Breast epithelium (tissue), 4 donors: ENCODE results near the gene NSFL1C. TPM values are rescaled to one million over a fixed set of nuclear protein-coding genes. Genes with fewer than 3 reads are reported as not detected.

Source experiments
- DNase-seq, 2 donors: peaks; one replicate each; pipeline ENCODE4 v3.0.0-alpha.2; 2019; ENCODE audit warnings: low spot score in 2 of 2
- H3K27ac ChIP-seq, 2 donors: fragments of 200-600 bp; sonication (generic) in 1 of 2; one replicate each; pipeline ENCODE4 v1.5.1; 2016 to 2019; ENCODE audit warnings: mild to moderate bottlenecking in 1 of 2
- H3K27me3 ChIP-seq, 2 donors: fragments of 200-600 bp; sonication (generic) in 1 of 2; one replicate each; pipeline versions ENCODE4 v1.5.1 to v1.6.0; 2017 to 2019; ENCODE audit warnings: control low read depth in 1 of 2, mild to moderate bottlenecking in 1 of 2
- H3K36me3 ChIP-seq: fragments of 200-600 bp; one replicate; pipeline ENCODE4 v1.5.1; 2019
- H3K4me1 ChIP-seq, 2 donors: fragments of 200-600 bp; sonication (generic); one replicate each; pipeline ENCODE4 v1.5.1; 2016 to 2019; ENCODE audit warnings: control low read depth in 1 of 2
- H3K4me3 ChIP-seq, 3 donors: fragments of 200-600 bp; sonication (generic); 1 replicate in 2 of 3; 2 replicates in 1 of 3; pipeline ENCODE4 v1.5.1; 2016 to 2019; ENCODE audit warnings: mild to moderate bottlenecking in 3 of 3, moderate library complexity in 2 of 3
- H3K9me3 ChIP-seq, 2 donors: fragments of 200-600 bp; sonication (generic) in 1 of 2; one replicate each; pipeline ENCODE4 v1.5.1; 2016 to 2019; ENCODE audit warnings: control low read depth in 1 of 2
- CTCF ChIP-seq, 3 donors: fragments of 450-650 bp; IDR thresholded peaks; one replicate each; pipeline ENCODE4 v1.5.1; 2016 to 2017; ENCODE audit warnings: antibody characterized with exemption in 3 of 3, mild to moderate bottlenecking in 3 of 3, moderate library complexity in 3 of 3
- POLR2A ChIP-seq: fragments of 450-650 bp; IDR thresholded peaks from one replicate; pipeline ENCODE4 v1.6.1; 2016; ENCODE audit warnings: antibody characterized with exemption, mild to moderate bottlenecking, moderate library complexity
- POLR2AphosphoS5 ChIP-seq, 3 donors: sonication (generic); formaldehyde crosslinking; IDR thresholded peaks; one replicate each; pipeline ENCODE4 v1.6.1; 2017; ENCODE audit warnings: antibody characterized with exemption in 3 of 3
- intact Hi-C: fragments of 100-400 bp; cut with DNase I; formaldehyde crosslinking; loops from one replicate; pipeline ENCODE4 v1.15.1; 2023; ENCODE audit warnings: low total_unique reads
- total RNA-seq, 3 donors: library from RNA; depleted of rRNA; stranded (reverse); fragments of >200 nt; gene quantifications; one replicate each; pipeline ENCODE4 v1.1.0, GENCODE V29; 2016

The NSFL1C gene
- total RNA-seq, 3 donors from 2014 or later, result 36.7 to 67.5 (median 49.5) TPM

GRCh38 chr20:1479831-1480595 is 13.4 kb upstream of the NSFL1C start:
- no peaks in the 10 kb centered on the region for H3K27me3 ChIP-seq
- no peaks in the 10 kb centered on the region for H3K36me3 ChIP-seq
- no peak for DNase-seq
- no peak overlapping the region for H3K4me3 ChIP-seq
- H3K27ac ChIP-seq, result no peak overlapping the region
- H3K4me1 ChIP-seq, result no peaks in the 10 kb centered on the region
- intact Hi-C loops, result no loop called here
- H3K9me3 ChIP-seq, result no peaks in the 10 kb centered on the region
- TF ChIP-seq POLR2AphosphoS5 (IDR thresholded peaks at IDR 0.05) (no peak), CTCF (IDR thresholded peaks at IDR 0.05) (no peak), POLR2A (no peak)

DNA sequence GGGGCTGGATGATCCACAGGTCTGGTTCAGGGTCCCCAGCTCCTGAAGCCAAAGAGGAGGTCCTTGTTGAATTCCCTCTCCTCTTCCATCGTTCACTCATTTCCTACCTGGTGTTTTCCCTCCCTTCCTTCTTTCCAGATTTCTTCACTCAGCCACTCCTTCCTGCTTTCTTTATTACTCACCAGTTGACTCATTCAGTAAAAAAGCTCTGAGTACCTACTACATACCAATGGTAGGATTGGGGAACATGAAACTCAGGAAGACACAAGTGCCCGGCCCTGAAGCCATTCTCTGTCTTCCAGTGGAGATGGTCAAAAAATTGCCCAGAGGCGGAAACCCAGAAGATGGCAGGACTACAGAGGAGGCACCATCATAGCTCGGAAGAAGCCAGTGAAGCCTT is 11.9 kb upstream of the NSFL1C start:
- H3K27me3 ChIP-seq, result no peaks in the 10 kb centered on the region
- H3K36me3 ChIP-seq, result no peaks in the 10 kb centered on the region
- no peaks in the 10 kb centered on the region for H3K4me1 ChIP-seq
- TF ChIP-seq POLR2AphosphoS5 (IDR thresholded peaks at IDR 0.05) (no peak), POLR2A (no peak), CTCF (IDR thresholded peaks at IDR 0.05) (no peak)
- intact Hi-C loops, result no loop called here
- H3K27ac ChIP-seq, result no peak overlapping the region
- H3K4me3 ChIP-seq, result no peak overlapping the region
- H3K9me3 ChIP-seq, result no peaks in the 10 kb centered on the region
- DNase-seq, result no peak

DNA sequence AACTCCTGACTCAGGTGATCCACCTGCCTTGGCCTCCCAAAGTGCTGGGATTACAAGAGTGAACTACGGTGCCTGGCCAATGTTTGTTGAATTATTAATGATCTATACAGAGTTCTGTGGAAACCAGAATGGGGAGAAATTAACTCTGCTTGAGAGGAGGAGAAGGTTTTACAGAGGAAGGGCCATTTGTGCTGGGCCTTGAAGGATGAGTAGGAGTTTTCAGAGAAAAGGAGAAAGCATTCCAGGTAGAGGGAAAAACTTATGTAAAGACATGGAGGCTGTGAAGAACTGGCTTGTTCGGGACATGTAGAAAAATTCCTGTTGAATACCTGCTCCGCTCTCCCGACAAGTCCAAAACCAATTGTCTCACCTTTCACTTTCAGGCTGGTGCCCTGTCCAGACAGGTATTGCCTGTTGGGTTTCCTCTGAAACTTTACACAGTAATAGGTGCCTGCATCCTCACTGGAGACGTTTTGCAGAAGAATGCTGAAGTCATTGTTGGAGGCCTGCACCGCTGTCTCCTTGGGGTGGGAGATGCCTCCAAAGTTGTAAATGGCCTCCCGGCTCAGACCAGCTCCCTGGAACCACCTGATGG is 11.3 kb upstream of the NSFL1C start:
- Histone ChIP-seq H3K4me1 (no peaks in the 10 kb centered on the region), H3K27me3 (no peaks in the 10 kb centered on the region), H3K36me3 (no peaks in the 10 kb centered on the region), H3K4me3 (no peak overlapping the region), H3K27ac (no peak overlapping the region), H3K9me3 (no peaks in the 10 kb centered on the region)
- intact Hi-C loops, result no loop called here
- TF ChIP-seq POLR2A, result no peak
- TF ChIP-seq CTCF (IDR thresholded peaks at IDR 0.05), result no peak
- TF ChIP-seq POLR2AphosphoS5 (IDR thresholded peaks at IDR 0.05), result no peak
- DNase-seq, result no peak

- no peaks in the 10 kb centered on the region for H3K27me3 ChIP-seq
- H3K9me3 ChIP-seq, result no peaks in the 10 kb centered on the region
- H3K36me3 ChIP-seq, result no peaks in the 10 kb centered on the region
- no peak for DNase-seq
- H3K27ac ChIP-seq, result no peak overlapping the region
- intact Hi-C loops, result no loop called here
- no peak for TF ChIP-seq CTCF (IDR thresholded peaks at IDR 0.05)
- no peak for TF ChIP-seq POLR2A
- no peak for TF ChIP-seq POLR2AphosphoS5 (IDR thresholded peaks at IDR 0.05)
- H3K4me1 ChIP-seq, result no peaks in the 10 kb centered on the region
- H3K4me3 ChIP-seq, result no peak overlapping the region
Measured at GRCh38 chr20:1474817-1475603, 8.4 kb upstream of the NSFL1C start.

GRCh38 chr20:1474325-1474724 is 7.7 kb upstream of the NSFL1C start:
- no peak overlapping the region for H3K27ac ChIP-seq
- intact Hi-C loops, result no loop called here
- no peak for DNase-seq

More at GRCh38 chr20:1474325-1474724, 7.7 kb upstream of the NSFL1C start:
- TF ChIP-seq POLR2A (no peak), CTCF (IDR thresholded peaks at IDR 0.05) (no peak), POLR2AphosphoS5 (IDR thresholded peaks at IDR 0.05) (no peak)
- no peaks in the 10 kb centered on the region for H3K4me1 ChIP-seq
- no peaks in the 10 kb centered on the region for H3K9me3 ChIP-seq
- no peak overlapping the region for H3K4me3 ChIP-seq
- no peaks in the 10 kb centered on the region for H3K36me3 ChIP-seq
- H3K27me3 ChIP-seq, result no peaks in the 10 kb centered on the region
